Stimulated activated CD4-positive, alpha-beta T cell treated with anti-CD3 and anti-CD28 coated beads, Interleukin-15, amount 100 ng/mL, for 48 hours (primary cell): ENCODE measurements around the gene SLC44A1.

Source experiments
- DNase-seq, 2 donors: peaks; one replicate each; pipeline ENCODE4 v3.0.0-alpha.2; 2020; ENCODE audit warnings: low read depth in 2 of 2

The SLC44A1 gene

DNA sequence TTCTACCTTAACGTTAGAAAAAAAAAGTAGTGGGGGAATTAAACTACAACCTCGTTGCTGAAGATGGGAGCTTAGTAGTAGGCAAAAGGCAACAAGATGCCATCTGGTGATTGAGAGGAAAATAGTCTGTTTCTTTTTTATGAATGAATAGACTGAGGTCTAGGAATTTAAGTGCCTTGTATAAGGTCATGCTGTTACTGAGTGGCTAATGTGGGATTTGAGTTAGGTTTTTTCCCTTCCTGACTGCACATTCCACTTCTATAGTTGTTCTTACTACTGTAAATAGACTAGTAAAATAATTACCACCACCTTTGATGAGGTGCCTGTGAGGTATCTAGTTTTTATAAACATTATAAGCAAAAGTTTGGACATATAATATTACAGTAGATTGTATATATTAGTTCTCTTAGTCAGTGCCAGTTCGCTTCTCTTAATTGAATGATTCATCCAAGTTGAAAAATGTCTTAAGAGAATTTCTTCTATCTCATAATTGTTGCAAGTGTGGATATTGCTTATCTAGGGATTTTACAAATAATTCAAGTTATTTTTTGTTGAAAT, 222.5 kb downstream of the SLC44A1 start:
- DNase-seq: no peak

- DNase-seq: no peak
Observed at GRCh38 chr9:105468875-105469274, 224.4 kb downstream of the SLC44A1 start.

- no peak for DNase-seq
Observed at GRCh38 chr9:105473221-105473620, 228.8 kb downstream of the SLC44A1 start.

DNA sequence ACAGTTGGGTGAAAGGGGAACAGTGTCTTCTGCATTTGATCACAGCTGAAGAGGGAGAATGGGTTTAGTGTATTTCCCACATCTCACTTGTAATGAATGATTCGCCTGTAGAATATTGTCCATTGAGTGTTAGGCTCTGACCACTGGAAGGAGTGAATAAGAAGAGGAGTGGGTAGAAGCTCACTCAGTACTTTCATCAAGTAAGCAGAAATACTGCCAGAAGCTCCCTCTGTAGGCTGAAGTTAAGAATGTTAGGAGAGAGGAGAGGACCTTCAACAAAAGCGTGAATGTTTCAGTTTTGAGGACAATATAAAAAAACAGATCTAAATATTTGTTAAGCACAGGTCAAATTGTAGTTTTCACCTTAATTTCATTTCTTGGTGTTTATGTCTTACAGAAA, 230.9 kb downstream of the SLC44A1 start:
- no peak for DNase-seq

DNA sequence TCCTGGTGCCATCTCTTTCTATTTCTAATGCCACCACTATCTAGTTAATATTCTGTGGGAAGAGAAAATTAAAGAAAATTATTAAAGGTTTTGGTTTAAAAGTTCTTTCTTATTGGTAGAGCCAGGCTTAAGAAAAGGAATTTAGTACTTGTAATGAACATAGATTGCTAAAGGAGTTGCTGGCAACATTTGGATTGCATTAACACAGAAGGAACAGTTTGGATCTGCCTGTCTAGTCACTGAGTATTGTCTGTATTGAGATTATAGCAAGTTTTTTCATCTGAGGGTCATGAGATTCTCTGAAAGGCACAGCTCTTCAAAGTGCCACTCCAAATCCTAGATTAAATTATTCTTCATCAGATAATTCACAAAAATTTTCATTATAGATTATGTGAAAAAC, 235.4 kb downstream of the SLC44A1 start:
- DNase-seq: no peak

- no peak for DNase-seq
Observed at GRCh38 chr9:105483618-105484017, 239.2 kb downstream of the SLC44A1 start.

DNA sequence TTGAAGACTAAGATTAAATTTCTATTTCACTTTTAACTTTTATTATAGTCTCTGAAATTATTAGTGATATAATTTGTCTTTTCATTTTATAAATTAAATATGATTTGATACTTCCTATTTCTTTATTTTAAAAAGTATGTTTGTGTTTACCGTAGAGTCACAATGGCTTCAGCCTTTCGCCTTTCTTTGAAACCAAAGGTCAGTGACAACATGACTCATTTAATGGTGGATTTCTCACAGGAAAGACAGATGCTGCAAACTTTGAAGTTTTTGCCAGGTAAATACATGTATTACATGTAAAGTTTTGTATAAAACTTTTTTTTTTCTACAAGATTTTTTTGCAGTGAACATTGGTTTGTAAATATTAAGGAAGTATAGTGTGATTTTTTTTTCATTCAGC, 239.8 kb downstream of the SLC44A1 start:
- no peak for DNase-seq

DNA sequence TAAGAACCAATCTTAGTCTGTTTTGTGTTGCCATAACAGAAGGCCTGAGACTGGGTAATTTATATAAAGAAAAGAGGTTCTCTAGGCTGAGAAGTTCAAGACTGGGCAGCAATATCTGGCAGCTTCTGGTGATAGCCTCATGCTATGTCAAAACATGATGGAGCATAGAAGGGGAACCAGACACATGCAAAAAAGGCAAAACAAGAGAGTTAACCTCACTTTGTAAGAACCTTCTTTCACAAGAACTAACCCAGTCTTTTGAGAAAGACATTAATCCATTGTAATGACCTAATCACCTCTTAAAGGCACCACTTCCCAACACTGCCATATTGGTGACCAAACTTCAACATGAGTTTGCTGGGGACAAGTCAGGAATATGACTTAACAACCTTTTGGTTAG, 240.7 kb downstream of the SLC44A1 start:
- no peak for DNase-seq
